Gastrocnemius medialis (tissue), 4 donors: ENCODE measurements around the gene SPO11. TPM values are rescaled to one million over a fixed set of nuclear protein-coding genes. Genes with fewer than 3 reads are reported as not detected.

Source experiments
- ATAC-seq, 2 donors: fragments of 150-250 bp; one replicate each; pipeline ENCODE4 v1.9.1; 2016
- DNase-seq, 2 donors: peaks; one replicate each; pipeline ENCODE4 v3.0.0-alpha.2; 2019
- H3K27ac ChIP-seq, 4 donors: fragments of 200-600 bp; sonication (generic); 1 replicate in 1 of 4; 2 replicates in 3 of 4; pipeline ENCODE4 v1.5.1; 2016 to 2018; ENCODE audit warnings: mild to moderate bottlenecking in 2 of 4, moderate library complexity in 1 of 4
- H3K27me3 ChIP-seq, 3 donors: fragments of 200-600 bp; sonication (generic) in 2 of 3; 1 replicate in 1 of 3; 2 replicates in 2 of 3; pipeline versions ENCODE4 v1.5.1 to v1.6.0; 2016 to 2019; ENCODE audit warnings: mild to moderate bottlenecking in 1 of 3, moderate library complexity in 1 of 3
- H3K36me3 ChIP-seq, 2 donors: fragments of 200-600 bp; sonication (generic) in 1 of 2; one replicate each; pipeline ENCODE4 v1.5.1; 2017 to 2018
- H3K4me1 ChIP-seq, 2 donors: fragments of 200-600 bp; sonication (generic) in 1 of 2; one replicate each; pipeline ENCODE4 v1.5.1; 2016 to 2017; ENCODE audit warnings: mild to moderate bottlenecking in 2 of 2
- H3K4me3 ChIP-seq, 4 donors: fragments of 200-600 bp; sonication (generic) in 3 of 4; 1 replicate in 1 of 4; 2 replicates in 3 of 4; pipeline ENCODE4 v1.5.1; 2016 to 2019; ENCODE audit warnings: mild to moderate bottlenecking in 2 of 4
- H3K9me3 ChIP-seq, 3 donors: fragments of 200-600 bp; sonication (generic) in 2 of 3; 1 replicate in 1 of 3; 2 replicates in 2 of 3; pipeline ENCODE4 v1.5.1; 2016 to 2019
- POLR2A ChIP-seq, 2 donors: fragments of 450-650 bp; IDR thresholded peaks; one replicate each; pipeline ENCODE4 v1.6.1; 2017; ENCODE audit warnings: antibody characterized with exemption in 2 of 2, mild to moderate bottlenecking in 2 of 2, moderate library complexity in 2 of 2
- in situ Hi-C, 4 donors: fragments of 200-750 bp; cut with MboI; loops; one replicate each; pipeline versions ENCODE4 v1.15.0 to v1.8.0; 2017; ENCODE audit warnings: low sequenced_read_pairs in 4 of 4
- intact Hi-C: fragments of 100-400 bp; cut with DNase I; formaldehyde crosslinking; loops from one replicate; pipeline ENCODE4 v1.15.1; 2023; ENCODE audit warnings: low total_unique reads
- total RNA-seq, 4 donors: library from RNA; depleted of rRNA; stranded (reverse); fragments of >200 nt; gene quantifications; one replicate each; pipeline versions ENCODE4 v1.1.0 to v1.2.3, GENCODE V29; 2016
- TF ChIP-seq, protein P1 (sequence below), 5 experiments: fragments of 450-650 bp in 3 of 5; fragments of 200-600 bp in 2 of 5; sonication (generic) in 2 of 5; IDR thresholded peaks in 4 of 5; conservative IDR thresholded peaks in 1 of 5; 1 replicate in 4 of 5; 2 replicates in 1 of 5; pipeline ENCODE4 v1.5.1; 2016 to 2019; ENCODE audit warnings: antibody characterized with exemption in 5 of 5, mild to moderate bottlenecking in 3 of 5, moderate library complexity in 3 of 5

The SPO11 gene
- total RNA-seq, 4 donors from 2014 or later: not detected

DNA sequence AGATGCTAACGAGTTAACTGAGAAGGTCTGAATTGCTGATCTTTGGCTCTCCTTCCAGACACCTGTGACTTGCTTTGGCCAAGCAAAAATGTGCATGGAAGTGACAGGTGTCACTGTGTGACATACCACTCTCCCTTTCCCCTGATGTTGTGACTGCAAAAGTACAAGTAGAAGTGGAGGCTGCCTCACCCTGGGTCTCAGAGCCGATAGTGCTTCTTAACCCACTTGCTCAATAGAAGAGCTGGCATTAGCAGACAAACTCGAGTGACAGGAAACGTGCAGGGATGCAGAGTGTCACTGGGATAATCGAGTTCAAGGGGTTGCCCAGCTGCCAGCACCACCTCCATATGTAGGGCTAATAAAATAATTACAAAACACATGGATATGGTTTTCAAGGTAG lies 16.4 kb upstream of the SPO11 start:
- Histone ChIP-seq H3K4me3 (no peak overlapping the region), H3K9me3 (no peaks in the 10 kb centered on the region), H3K27ac (no peak overlapping the region), H3K4me1 (no peaks in the 10 kb centered on the region), H3K36me3 (no peaks in the 10 kb centered on the region), H3K27me3 (no peaks in the 10 kb centered on the region)
- ATAC-seq (no peak), DNase-seq (no peak)
- in situ Hi-C loops: no loop called here
- intact Hi-C loops: no loop called here
- TF ChIP-seq POLR2A (IDR thresholded peaks at IDR 0.05): no peak
- TF ChIP-seq, protein P1, sequence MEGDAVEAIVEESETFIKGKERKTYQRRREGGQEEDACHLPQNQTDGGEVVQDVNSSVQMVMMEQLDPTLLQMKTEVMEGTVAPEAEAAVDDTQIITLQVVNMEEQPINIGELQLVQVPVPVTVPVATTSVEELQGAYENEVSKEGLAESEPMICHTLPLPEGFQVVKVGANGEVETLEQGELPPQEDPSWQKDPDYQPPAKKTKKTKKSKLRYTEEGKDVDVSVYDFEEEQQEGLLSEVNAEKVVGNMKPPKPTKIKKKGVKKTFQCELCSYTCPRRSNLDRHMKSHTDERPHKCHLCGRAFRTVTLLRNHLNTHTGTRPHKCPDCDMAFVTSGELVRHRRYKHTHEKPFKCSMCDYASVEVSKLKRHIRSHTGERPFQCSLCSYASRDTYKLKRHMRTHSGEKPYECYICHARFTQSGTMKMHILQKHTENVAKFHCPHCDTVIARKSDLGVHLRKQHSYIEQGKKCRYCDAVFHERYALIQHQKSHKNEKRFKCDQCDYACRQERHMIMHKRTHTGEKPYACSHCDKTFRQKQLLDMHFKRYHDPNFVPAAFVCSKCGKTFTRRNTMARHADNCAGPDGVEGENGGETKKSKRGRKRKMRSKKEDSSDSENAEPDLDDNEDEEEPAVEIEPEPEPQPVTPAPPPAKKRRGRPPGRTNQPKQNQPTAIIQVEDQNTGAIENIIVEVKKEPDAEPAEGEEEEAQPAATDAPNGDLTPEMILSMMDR (IDR thresholded peaks at IDR 0.05 in 4 of 5, conservative IDR thresholded peaks at IDR 0.05 in 1 of 5): no peak

DNA sequence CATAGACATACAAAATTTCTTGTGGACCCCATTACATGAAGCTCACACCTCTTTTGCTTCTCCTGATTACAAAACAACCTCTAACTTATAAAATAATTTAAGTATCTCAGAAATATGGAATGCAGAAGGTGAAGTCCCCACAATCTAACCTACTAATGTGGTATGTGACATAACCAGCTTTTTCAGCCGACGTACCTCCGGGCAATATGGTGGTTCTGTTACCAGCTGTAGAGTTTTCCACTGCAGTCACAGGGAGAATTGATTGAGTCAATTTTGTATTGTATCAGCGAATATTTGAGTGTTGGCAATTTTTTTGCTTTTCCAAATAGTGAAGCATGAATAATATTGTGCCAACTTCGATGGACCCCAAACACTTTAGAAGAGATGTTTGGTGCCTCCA lies 15.7 kb upstream of the SPO11 start:
- Histone ChIP-seq H3K4me1 (no peaks in the 10 kb centered on the region), H3K36me3 (no peaks in the 10 kb centered on the region), H3K4me3 (no peak overlapping the region), H3K27me3 (no peaks in the 10 kb centered on the region), H3K9me3 (no peaks in the 10 kb centered on the region), H3K27ac (no peak overlapping the region)
- no peak for TF ChIP-seq POLR2A (IDR thresholded peaks at IDR 0.05)
- TF ChIP-seq, protein P1 (IDR thresholded peaks at IDR 0.05 in 4 of 5, conservative IDR thresholded peaks at IDR 0.05 in 1 of 5): no peak
- DNase-seq (no peak), ATAC-seq (no peak)
- intact Hi-C loops: no loop called here
- in situ Hi-C loops: no loop called here

DNA sequence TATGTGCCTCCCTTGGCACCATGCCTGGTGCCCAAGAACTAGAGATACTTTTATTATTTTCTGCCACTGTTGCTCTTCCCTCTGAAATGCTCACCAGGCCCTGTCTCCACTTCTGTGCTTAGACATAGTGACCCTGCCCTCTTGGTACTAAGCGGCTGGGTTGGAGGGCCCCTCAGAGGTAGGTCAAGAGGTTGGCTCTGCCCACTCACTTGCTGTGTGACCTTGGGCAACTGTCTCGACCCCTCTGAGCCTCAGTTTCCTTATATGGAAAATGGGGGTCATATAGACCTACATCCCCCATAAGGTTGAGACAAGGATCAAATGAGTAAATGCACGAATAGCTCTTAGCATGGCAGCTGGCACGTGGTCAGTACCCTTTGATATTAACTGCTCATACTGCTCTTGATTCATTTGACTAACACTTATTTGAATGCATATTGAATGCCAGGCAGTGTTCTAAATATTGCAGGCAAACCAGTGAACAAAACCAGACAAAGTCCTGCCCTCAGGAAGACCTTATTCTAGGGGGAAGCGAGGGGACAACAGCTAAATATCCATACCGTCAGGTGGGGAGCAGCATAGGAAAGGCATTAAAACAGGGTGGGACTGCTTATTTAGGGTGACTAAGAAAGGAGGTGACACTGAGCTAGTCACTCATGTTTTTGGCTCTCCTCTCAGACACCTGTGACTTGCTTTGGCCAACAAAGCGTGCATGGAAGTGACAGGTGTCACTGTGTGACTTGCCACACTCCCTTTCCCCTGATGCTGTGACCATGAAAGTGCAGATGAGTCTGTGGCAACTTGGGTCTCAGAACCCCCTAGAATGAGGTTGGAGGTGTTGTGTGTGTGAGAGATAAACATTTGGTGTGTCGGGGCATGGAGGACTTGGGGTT lies 14.3 kb upstream of the SPO11 start:
- Histone ChIP-seq H3K9me3 (no peaks in the 10 kb centered on the region), H3K4me1 (no peaks in the 10 kb centered on the region), H3K4me3 (no peak overlapping the region), H3K27me3 (no peaks in the 10 kb centered on the region), H3K27ac (no peak overlapping the region), H3K36me3 (no peaks in the 10 kb centered on the region)
- no peak for ATAC-seq
- intact Hi-C loops (no loop called here), in situ Hi-C loops (no loop called here)
- TF ChIP-seq POLR2A (IDR thresholded peaks at IDR 0.05): no peak
- TF ChIP-seq, protein P1 (IDR thresholded peaks at IDR 0.05 in 4 of 5, conservative IDR thresholded peaks at IDR 0.05 in 1 of 5): no peak
- no peak for DNase-seq

DNA sequence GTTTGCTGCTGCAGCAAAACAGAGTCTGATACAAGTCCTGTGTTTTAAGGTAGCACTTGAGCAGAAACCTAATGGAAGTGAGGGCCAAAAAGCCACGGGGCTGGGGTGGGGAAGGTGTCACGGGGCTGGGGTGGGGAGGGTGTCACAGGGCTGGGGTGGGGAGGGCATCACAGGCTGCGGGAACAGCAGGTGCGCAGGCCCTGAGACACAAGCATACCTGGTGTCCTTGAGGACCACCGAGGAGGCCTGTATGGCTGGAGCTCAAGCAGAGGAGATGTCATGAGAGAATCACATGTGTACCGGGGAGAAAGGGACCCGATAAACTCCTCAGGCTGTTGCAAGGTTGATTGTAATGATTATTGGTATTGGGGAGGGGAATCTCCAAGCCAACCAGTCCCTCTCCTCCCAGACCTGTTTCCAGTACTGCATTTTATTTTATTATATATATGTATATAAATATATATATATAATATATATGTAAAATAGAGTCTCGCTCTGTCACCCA lies 13.6 kb upstream of the SPO11 start:
- Histone ChIP-seq H3K4me1 (no peaks in the 10 kb centered on the region), H3K9me3 (no peaks in the 10 kb centered on the region), H3K4me3 (no peak overlapping the region), H3K27ac (no peak overlapping the region), H3K27me3 (no peaks in the 10 kb centered on the region), H3K36me3 (no peaks in the 10 kb centered on the region)
- ATAC-seq (no peak), DNase-seq (no peak)
- in situ Hi-C loops (no loop called here), intact Hi-C loops (no loop called here)
- no peak for TF ChIP-seq POLR2A (IDR thresholded peaks at IDR 0.05)
- TF ChIP-seq, protein P1 (IDR thresholded peaks at IDR 0.05 in 4 of 5, conservative IDR thresholded peaks at IDR 0.05 in 1 of 5): no peak
